CD4-positive, alpha-beta T cell treated with Interleukin-17A for 4 hours (primary cell): ENCODE results near the gene MRPL28.
"Not testable (repeated sequence)": the region's sequence is repeated elsewhere in the genome, so short reads cannot be mapped to it uniquely, and the experiment has no call there.

Source experiments
- DNase-seq: peaks from one replicate; pipeline ENCODE4 v3.0.0-alpha.2; 2020; ENCODE audit warnings: mixed read lengths

Gene MRPL28

DNA sequence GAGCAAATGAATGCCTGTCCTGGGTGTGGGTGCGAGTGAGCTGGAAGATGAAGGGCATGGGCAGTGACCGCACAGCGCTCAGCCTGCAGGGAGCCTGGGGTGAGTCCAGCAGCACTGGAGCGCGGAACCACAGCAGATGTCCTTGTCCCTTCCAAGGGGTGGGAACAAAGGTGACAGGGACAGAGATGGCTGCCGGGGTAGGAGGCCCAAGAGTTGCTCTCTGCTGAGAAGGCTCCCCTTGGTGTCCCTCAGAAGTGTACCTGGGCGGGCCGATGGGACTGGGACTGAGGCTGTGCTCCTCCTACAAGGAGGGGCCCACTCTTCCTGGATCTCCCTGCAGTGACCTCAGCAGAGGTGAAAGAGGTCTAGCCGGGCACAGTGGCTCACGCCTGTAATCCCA is 19.0 kb upstream of the MRPL28 start:
- no peak for DNase-seq

DNA sequence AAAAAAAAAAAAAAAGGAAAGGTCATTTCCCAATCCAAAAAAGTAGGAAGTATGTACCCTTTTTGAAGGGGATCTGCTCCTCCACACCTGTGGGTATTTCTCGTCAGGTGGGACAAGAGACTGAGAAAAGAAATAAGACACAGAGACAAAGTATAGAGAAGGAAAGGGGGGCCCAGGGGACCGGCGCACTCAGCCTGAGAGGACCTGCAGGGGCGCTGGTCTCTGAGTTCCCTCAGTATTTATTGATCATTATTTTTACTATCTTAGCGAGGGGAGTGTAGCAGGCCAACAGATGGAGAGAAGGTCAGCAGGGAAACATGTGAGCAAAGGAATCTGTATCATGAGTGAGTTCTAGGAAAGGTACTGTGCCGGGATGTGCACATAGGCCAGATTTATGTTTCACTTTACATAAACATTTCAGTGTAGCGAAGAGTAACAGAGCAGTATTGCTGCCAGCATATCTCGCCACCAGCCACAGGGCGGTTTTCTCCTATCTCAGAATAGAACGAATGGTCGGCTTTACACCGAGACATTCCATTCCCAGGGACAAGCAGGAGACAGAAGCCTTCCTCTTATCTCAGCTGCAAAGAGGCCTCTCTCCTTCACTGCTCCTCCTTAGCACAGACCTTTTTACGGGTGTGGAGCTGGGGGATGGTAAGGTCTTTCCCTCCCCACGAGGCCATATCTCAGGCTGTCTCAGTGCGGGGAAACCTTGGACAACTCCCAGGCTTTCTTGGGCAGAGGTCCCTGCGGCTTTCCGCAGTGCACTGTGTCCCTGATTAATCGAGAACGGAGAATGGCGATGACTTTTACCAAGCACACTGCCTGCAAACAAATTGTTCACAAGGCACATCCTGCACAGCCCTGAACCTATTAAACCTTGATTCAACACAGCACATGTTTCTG is 17.7 kb upstream of the MRPL28 start:
- not testable (repeated sequence) for DNase-seq

DNA sequence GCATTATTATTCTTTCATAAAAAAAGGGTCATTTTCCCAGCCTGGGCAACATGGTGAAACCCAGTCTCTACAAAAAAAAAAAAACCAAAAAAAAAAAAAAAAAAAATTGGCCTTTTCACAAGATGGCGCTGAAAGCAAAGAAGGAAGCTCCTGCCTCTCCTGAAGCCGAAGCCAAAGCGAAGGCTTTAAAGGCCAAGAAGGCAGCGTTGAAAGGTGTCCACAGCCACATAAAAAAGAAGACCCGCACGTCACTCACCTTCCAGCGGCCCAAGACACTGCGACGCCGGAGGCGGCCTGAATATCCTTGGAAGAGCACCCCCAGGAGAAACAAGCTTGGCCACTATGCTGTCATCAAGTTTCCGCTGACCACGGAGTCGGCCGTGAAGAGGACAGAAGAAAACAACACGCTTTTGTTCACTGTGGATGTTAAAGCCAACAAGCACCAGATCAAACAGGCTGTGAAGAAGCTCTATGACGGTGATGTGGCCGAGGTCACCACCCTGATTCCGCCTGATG is 16.4 kb upstream of the MRPL28 start:
- DNase-seq: no peak

DNA sequence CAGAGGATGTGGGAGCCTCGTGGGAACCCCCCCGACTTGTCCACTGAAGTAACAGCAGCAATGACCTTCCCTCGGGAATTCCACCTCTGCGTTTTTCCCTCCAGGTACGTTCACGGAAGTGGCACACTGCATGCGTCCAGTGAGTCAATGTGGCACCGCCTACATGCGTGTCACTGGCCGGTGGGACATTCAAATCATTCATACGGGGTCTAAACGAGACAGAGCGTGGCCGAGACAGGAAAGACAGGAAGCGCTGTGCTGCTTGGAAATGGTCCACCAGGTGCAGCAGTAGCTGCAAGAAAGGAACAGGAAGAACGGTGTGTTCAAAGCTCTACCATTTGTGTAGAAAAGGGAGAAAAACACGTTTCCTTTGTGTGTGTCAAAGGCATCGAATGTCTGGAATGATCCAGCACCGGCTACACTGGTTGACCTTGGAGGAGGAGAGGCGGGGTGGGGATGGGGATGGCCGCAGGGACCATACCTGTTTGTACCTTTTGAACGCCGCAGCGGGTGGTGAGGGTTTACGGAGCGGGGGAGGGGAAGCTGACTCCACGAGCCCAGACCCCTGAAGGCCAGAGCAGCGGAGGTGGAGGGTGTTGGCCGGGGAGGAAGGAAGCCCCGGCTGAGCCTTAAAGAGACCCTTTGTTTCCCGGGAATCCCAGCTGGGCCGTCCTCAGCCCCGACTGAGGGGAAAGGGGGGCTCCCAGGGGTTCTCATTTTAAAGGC is 13.2 kb upstream of the MRPL28 start:
- peak; percentile 68 for DNase-seq

DNA sequence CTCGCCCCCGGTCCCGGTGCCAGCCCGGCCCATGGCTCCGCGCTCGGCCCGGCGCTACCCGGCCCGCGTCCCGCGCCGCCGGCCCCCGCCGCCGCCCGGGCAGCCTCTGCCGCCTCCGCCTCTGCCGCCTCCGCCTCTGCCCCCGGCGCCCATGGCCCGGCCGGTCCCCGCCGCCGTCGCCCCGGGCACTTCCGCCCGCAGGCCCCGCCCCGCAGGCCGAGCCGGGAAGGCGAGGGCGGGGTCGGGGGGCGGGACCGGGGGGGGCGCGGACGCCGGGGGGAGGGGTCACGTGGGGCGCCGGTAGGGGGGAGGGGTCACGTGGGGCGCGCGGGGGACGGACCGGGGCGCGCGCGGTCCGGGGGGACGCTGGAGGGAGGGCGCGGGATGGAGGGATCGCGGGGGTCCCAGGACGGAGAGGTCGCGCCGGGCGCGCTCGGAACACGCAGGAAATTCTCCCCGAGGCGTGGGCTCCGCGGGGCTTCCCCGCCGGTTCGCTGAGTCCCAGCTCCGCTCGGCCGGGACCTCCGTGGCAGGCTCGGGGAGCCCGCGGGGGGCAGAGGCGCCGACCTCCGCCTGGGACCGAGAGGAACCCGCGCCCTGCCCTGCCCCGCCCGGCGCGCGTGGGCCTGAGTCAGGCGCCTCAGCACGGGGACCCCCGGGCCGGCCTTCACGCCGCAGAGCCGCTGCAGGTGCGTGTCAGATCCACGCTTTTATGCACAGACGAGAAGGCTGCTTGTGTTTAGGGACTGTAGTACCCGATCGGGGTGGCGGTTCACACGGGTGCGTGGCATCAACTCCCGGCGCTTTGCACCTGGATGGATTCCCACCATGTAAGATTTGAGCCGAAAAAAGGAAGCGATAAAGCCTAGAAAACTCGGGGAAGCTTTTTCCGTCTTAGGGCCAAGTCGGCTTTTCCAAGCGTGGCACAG is 11.7 kb upstream of the MRPL28 start, which contains the start of gene PGAP6:
PGAP6 (minus strand) TSS at position 190 of the 929 bp plus-strand sequence; CDS start at position 33, 157 bp downstream.
- peak; percentile 84 for DNase-seq

DNA sequence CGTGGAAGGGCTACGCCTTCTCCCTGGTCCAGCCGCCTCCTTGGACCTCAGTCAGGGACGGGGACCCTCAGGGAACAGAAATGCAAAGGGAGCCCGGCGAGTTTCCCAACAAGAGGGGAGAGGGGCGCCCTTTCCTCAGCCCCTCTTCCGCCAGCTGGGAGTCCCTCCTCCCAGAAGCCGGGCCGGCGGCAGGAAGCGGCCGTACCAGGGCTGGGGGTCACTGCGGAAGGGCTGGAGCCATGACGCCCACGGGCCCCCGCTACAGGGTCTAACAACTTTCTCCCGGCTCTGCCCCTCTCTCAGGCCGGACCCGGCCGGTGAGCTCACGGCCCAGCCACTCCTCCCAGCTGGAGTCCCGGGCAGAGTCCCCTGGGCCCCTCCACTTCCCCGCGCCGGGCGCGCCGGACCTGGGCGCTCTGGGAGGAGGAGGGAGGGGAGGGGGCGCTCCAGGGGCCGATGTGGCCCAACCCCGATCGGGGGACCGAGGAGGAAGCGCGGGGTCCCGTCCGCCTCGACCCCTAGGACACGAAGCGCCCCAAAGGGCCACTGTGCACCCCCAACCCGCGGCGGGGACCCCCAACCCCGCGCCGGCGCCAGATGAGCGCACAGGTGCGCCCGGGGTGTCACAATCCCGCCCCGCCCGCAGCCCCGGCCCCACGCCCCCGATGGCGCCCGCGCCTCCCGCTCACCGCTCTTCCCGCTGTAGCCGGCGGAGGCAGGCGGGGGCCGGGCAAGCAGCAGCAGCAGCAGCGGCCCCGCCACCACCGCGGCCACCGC is 10.9 kb upstream of the MRPL28 start:
- peak; percentile 61 for DNase-seq

DNA sequence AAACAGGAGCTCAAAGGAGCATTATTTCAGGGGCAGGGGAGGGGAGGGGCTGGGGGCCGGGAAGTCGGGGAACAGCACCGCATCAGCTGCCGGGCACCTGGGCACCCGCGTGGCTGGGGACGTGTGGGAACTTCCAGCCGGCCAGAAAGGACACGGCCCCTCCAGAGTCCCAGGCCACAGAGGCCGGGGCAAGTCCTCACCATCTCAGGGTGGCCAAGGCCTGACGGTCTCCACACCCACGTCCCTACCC is 10.3 kb upstream of the MRPL28 start:
- DNase-seq: peak; percentile 5

DNA sequence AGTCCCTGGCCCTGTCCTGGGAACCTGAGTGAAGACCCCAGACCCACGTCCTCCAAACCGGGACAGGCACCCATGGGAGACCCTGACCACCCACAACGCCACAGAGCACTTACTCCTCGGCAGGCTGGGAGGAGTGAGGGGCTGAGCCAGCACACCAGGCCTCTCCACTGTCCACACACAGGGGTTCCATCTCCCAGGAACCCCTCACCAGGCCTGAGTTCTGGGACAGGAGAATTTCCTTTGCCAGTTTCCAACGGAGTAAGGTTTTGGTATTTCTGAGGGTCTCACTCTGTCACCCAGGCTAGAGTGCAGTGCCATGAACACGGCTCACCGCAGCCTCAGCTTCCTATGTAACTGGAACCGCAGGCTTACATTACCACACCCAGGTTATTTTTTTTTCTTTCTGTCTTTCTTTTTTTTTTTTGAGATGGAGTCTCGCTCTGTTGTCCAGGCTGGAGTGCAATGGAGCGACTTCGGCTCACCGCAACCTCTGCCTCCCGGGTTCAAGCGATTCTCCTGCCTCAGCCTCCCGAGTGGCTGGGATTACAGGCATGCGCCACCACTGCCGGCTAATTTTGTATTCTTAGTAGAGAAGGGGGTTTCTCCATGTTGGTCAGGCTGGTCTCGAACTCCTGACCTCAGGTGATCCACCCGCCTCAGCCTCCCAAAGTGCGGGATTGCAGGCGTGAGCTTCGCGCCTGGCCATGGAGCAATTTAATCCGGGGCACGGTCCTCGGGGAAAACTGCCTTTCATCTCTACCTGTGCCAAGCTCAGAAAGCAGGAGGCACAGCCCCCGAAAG is 9.8 kb upstream of the MRPL28 start:
- DNase-seq: peak; percentile 47

DNA sequence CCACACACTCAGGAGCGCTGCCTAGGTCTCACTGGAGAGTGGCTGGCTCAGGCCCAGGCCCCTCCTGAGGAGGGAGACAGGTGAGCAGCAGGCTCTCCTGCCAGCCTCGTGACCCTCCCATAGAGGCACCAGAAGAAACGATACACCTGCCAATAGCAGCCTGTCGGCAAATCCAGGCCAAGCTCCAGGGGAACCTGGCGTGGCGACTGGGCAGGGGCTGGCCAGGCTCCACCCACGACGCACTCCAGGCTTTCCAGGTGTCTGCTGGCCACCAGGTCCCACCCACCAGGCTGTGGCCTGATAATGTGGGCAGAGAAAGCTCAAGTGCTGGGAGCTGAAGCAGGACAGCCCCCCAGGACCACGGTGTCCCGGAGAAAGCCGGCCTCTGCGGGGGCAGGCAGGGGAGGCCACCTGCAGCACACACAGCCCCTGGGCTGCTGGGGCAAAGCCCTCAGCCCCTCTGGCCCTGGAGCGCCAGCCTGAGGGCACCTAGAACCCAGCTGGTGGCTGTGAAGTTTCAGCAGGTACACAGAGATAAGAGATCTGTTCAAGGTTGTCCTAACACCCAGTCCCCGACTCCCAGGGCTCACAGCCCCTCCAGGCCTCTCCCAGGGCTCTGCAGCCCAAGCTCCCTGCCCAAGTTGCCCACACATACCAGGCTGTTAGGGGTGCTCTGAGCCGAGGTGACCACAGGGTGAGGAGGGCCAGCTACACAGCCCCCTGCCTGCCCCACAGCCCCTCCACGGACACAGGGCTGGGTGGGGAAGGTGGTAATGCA is 9.0 kb upstream of the MRPL28 start:
- DNase-seq: peak; percentile 3

DNA sequence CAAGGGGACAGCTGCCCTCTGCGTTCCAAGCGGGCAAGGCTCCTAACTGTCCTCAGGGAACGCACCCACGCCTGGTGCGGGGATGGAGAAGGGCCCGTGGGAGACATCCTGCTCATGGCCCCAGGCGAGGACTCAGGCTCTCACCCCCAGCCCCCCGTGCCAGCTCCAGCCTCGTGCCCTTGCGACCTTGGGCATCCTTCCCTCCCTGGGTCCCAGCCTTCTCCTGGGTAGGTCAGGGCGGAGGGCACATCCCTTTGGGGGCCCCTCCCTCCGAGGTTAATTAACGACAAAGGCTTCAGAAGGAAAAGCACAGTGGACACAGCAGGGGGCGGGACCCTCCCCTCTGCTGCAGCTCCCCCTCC is 8.5 kb upstream of the MRPL28 start:
- no peak for DNase-seq

DNA sequence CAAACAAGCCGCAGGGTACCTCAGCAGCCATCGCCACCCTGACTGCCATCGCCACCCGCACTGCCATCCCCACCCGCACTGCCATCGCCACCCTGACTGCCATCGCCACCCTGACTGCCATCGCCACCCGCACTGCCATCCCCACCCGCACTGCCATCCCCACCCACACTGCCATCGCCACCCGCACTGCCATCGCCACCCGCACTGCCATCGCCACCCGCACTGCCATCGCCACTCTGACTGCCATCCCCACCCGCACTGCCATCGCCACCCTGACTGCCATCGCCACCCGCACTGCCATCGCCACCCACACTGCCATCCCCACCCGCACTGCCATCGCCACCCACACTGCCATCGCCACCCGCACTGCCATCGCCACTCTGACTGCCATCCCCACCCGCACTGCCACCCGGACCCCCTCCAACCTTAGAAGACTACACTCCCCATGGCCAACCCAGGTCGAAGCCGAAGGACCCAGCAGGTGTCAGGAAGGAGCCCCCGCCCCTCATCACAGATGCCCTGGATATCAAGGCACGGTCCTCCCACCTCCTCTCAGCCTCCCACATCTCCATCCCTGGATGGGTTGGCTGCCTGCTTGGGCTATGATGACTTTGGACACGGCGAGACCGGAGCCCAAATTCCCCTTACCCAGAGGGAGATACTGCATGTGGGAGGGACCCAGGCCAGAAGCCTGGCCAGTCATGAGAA is 7.9 kb upstream of the MRPL28 start:
- DNase-seq: peak; percentile 1

DNA sequence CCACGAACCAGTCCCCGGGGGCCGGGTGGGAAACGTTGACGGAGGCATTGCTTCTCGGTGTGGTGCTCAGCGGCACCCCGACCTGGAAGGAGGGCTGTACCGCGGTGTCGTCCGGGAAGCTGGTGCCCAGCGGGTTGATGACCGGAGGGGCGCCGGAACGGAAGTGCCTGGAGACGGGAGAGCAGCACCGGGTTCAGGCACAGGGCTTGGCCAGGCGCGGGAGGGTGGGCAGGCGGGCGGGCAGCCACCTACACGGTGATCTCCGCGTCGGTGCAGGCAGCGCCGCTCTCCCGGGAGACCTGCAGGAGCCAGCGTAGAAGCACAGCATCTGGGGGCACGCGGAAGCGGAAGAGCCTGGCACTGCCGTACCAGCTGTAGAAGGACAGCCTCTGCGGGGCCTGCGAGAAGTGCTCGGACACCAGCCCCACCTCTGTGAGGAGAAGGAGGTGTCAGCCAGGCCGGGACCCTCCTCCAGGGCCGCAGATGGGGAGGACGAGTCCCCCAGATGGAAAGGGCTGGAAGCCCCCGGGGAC is 7.1 kb upstream of the MRPL28 start:
- DNase-seq: no peak

DNA sequence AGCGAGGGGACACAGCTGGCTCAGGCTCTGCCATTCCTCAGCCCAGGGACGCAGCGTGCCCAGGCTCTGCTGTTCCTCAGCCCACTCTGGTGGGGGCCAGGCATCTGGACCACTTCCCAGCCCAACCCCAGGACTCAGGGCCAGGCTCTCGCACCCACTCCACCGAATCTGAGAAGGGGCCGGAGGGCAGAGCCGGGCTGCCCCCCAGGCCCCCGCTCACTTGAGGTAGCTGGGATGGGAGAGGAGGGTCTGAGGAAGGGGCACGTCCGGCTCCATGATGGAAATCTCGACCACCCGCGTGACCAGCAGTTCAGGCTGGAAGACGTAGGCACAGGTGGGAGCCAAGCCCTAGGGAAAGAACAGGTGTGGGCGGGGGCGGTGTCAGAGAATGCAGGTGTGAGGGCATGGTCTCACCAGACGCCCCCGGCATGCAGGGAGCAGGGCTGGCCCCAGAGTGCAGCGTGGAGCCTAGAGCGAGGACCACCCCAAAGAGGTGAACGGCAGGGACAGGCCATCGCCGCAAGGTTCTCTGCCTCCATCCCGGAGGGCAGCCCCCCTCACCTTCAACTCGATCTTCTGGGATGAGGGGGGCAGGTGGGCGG is 6.6 kb upstream of the MRPL28 start:
- no peak for DNase-seq

DNA sequence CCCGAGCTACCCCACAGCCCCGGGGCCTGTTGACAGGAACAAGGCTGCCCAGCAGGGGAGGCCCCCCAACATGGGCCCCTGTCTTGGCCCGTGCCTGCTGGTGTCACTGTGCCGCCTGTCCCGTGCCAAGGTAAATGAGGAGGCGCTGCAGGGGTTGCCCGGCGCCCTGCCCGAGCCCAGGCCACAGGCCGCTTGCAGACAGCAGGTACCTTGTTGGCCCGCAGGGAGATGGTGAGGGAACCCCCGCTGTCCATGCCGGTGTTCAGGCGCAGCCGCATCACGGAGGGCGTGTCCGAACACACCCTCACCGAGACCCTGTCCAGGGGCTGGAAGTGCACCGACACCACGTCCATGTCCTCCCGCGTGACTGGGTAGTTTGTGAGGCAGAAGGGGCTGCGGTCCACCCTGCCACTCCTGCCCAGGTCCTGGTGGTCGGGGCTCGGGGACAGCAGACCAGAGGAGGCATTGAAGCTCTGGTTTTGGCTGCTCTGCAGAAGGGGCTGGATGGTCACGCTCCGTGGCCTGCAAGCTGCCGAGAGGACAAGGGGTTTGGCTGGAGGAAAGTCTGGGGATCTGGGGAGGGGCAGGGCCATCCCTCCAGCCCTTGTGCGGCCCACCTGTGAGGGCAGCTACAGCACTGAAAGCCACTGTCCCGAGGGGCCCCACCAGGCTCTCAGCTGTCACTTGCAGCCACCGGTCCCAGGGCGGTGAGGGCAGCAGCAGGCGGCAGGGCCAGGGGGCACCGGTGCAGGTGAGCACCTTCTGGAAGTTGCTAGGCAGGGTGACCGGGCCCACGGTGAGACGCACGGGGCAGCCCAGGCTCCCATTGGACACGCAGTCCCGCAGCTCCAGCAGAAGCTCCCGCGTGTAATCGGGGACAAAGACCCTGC is 5.8 kb upstream of the MRPL28 start:
- no peak for DNase-seq

DNA sequence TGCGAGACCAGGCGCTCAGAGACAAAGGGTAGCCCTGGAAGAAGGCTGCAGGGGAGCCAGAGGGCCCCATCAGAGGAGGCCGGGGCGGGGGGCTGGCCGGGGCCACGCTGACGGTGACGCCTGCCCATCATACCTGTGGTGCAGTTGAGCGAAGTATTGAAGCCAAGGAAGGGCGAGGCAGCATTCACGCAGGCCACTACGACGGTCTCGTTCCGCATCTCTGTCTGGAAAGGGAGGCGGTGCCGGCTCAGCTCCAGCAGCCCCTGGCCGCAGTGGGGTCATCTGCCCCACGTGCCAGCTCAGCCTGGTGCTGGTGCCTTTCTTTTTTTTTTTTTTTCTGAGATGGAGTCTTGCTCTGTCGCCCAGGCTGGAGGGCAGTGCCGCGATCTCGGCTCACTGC is 4.9 kb upstream of the MRPL28 start:
- DNase-seq: no peak

DNA sequence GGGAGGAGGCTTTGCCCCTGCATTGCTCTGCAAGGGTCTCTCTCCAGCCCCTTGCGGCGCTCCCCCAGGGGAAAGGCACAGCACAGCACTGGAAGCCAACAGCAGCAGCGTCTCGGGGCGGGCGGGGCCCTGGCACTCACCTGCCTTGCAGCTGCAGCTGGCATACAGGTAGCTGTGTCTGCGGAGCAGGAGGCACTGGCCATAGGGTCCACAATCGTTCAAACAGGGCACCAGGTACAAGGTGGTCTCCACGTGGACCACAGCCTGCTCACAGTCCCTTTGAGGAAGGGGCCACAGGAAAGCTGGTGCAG is 4.2 kb upstream of the MRPL28 start:
- peak; percentile 2 for DNase-seq

DNA sequence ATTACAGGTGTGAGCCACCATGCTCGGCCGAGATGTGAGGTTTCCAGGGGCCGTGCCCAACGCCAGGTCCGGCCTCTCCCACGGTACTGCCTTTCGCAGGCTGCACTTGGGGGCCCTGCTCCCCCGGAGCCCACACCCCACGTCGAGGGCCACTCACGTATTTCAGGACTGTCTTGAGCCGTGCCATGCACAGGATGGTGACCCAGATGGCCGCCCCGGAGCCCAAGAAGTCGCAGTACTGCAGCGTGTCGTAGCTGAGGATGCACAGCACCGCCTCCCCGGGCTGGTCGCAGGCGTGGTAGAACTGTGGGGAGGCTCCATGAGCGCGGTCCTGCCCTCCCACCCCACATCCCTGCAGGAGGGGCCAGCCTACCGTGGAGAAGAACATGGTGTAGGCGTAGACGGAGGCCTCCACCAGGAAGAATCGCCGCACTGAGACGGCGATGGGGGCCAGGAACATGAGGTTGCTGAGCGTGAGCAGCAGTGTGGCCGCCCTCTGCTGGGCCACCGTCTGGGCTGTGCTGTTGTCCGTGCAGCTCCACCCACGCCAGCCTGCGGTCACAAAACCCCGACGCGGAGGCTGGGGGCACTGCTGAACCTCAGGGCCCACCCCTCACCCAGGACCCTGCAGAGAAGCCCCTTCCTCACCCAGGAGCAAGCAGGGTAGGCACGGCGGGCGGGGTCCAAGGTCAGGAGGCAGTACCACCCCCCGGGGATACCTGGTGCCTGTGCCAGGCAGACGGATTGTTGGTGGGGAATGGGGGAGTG is 3.7 kb upstream of the MRPL28 start:
- DNase-seq: no peak
